ENCODE results near the gene ZP2. TPM values are rescaled to one million over a fixed set of nuclear protein-coding genes. Genes with fewer than 3 reads are reported as not detected.

Gene ZP2
- total and polyA plus RNA-seq, 9 of the 15 experiments (the other 6 are each of a cell fraction or from before 2014, with no cell fraction given): not detected

- TF ChIP-seq CLOCK (CRISPR knock-in tag; IDR thresholded peaks at IDR 0.05; ENCODE audit: borderline replicate concordance) (no peak), CBFA2T2 (conservative IDR thresholded peaks at IDR 0.05) (peak; percentile 16; the same call in 1 of the 2 replicates), MYC (IDR thresholded peaks at IDR 0.05; ENCODE audit: low read depth, low read length) (no peak), MYC (CRISPR knock-in tag; IDR thresholded peaks at IDR 0.05; ENCODE audit: borderline replicate concordance, low read depth) (no peak), NFIC (IDR thresholded peaks at IDR 0.05) (peak; percentile 58), SNRNP70 (optimal IDR thresholded peaks at IDR 0.05; ENCODE audit: low read depth, low read length) (no peak), ATF1 (CRISPR knock-in tag; IDR thresholded peaks at IDR 0.05) (no peak), ATF1 (tag; IDR thresholded peaks at IDR 0.05) (0 out of 2 replicates have a peak, but pooled peaks have one; percentile 20), RBM14 (IDR thresholded peaks at IDR 0.05; ENCODE audit: borderline replicate concordance, insufficient read depth, low read depth, low read length) (no peak), ZNF311 (CRISPR knock-in tag; IDR thresholded peaks at IDR 0.05) (no peak), FUS (optimal IDR thresholded peaks at IDR 0.05; ENCODE audit: low read depth, low read length) (no peak), ZNF140 (CRISPR knock-in tag; IDR thresholded peaks at IDR 0.05) (no peak), ARID1B (IDR thresholded peaks at IDR 0.05) (peak; percentile 68; the same call in 1 of the 2 replicates), ZNF609 (CRISPR knock-in tag; IDR thresholded peaks at IDR 0.05; ENCODE audit: borderline replicate concordance) (no peak), TCFL5 (CRISPR knock-in tag; conservative IDR thresholded peaks at IDR 0.05) (no peak), EP300 (IDR thresholded peaks at IDR 0.05; ENCODE audit: low read length) (0 out of 2 replicates have a peak, but pooled peaks have one; percentile 25), ETV6 (IDR thresholded peaks at IDR 0.05; ENCODE audit: borderline replicate concordance in 1 of 2, low read depth in 2 of 2, low read length in 1 of 2) (no peak), ETV6 (CRISPR knock-in tag; IDR thresholded peaks at IDR 0.05; ENCODE audit: borderline replicate concordance) (no peak)
- TF ChIP-seq, protein P1, sequence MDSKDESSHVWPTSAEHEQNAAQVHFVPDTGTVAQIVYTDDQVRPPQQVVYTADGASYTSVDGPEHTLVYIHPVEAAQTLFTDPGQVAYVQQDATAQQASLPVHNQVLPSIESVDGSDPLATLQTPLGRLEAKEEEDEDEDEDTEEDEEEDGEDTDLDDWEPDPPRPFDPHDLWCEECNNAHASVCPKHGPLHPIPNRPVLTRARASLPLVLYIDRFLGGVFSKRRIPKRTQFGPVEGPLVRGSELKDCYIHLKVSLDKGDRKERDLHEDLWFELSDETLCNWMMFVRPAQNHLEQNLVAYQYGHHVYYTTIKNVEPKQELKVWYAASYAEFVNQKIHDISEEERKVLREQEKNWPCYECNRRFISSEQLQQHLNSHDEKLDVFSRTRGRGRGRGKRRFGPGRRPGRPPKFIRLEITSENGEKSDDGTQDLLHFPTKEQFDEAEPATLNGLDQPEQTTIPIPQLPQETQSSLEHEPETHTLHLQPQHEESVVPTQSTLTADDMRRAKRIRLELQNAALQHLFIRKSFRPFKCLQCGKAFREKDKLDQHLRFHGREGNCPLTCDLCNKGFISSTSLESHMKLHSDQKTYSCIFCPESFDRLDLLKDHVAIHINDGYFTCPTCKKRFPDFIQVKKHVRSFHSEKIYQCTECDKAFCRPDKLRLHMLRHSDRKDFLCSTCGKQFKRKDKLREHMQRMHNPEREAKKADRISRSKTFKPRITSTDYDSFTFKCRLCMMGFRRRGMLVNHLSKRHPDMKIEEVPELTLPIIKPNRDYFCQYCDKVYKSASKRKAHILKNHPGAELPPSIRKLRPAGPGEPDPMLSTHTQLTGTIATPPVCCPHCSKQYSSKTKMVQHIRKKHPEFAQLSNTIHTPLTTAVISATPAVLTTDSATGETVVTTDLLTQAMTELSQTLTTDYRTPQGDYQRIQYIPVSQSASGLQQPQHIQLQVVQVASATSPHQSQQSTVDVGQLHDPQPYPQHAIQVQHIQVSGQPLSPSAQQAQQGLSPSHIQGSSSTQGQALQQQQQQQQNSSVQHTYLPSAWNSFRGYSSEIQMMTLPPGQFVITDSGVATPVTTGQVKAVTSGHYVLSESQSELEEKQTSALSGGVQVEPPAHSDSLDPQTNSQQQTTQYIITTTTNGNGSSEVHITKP (IDR thresholded peaks at IDR 0.05; ENCODE audit: partially characterized antibody): no peak
Observed at GRCh38 chr16:21239646-21240045, 28.3 kb upstream of the ZP2 start (continued).
